SU-DHL-6 (cell line): ENCODE data around the gene PRKCA.
"Not testable (repeated sequence)": the region's sequence is repeated elsewhere in the genome, so short reads cannot be mapped to it uniquely, and the experiment has no call there.

Experiments used
- H2AFZ ChIP-seq: fragments of 200-600 bp; sonication (generic); 2 replicates; pipeline ENCODE4 v1.6.1; 2014; ENCODE audit warnings: low read depth, mild to moderate bottlenecking, moderate library complexity, mixed read lengths, antibody characterized with exemption, low read length; ENCODE audit not compliant: severe bottlenecking
- H3F3A ChIP-seq: fragments of 200-600 bp; shearing (Covaris generic); 2 replicates; pipeline ENCODE4 v1.6.0; 2016; ENCODE audit warnings: antibody characterized with exemption, mild to moderate bottlenecking; ENCODE audit not compliant: insufficient read depth
- H3K27ac ChIP-seq: fragments of 200-600 bp; sonication (generic); 2 replicates; pipeline ENCODE4 v1.5.1; 2016; ENCODE audit warnings: low read depth, mild to moderate bottlenecking, low read length, moderate library complexity, mixed read lengths
- H3K27me3 ChIP-seq: fragments of 200-600 bp; sonication (generic), shearing (Covaris generic); 2 replicates; pipeline ENCODE4 v1.6.0; 2014; ENCODE audit warnings: mild to moderate bottlenecking, low read length
- H3K36me3 ChIP-seq: fragments of 200-600 bp; sonication (generic); 2 replicates; pipeline ENCODE4 v1.6.1; 2014; ENCODE audit warnings: mild to moderate bottlenecking, low read length, mixed read lengths
- H3K4me2 ChIP-seq: fragments of 300-600, 200-600 bp; shearing (Covaris generic), sonication (generic); 2 replicates; pipeline ENCODE4 v1.6.0; 2014; ENCODE audit warnings: low read length, low read depth, mild to moderate bottlenecking; ENCODE audit not compliant: poor library complexity, severe bottlenecking
- H3K4me3 ChIP-seq: fragments of 200-600 bp; sonication (generic); 2 replicates; pipeline ENCODE4 v1.5.1; 2014; ENCODE audit warnings: antibody characterized with exemption, low read length, mild to moderate bottlenecking, mixed read lengths; ENCODE audit not compliant: insufficient read depth, poor library complexity, severe bottlenecking
- H3K79me2 ChIP-seq: fragments of 200-600 bp; sonication (generic); 2 replicates; pipeline ENCODE4 v1.6.1; 2014; ENCODE audit warnings: mild to moderate bottlenecking, low read length, moderate library complexity; ENCODE audit not compliant: insufficient read depth
- H3K9ac ChIP-seq: fragments of 200-600 bp; sonication (generic); 2 replicates; pipeline ENCODE4 v1.7.0; 2014; ENCODE audit warnings: mild to moderate bottlenecking, low read length
- H3K9me2 ChIP-seq: fragments of 200-600 bp; sonication (generic); replicated peaks from 2 replicates; pipeline ENCODE4 v1.6.1; 2014; ENCODE audit warnings: low read length; ENCODE audit not compliant: insufficient read depth
- H3K9me3 ChIP-seq: fragments of 200-600 bp; sonication (generic); 2 replicates; pipeline ENCODE4 v1.6.1; 2014; ENCODE audit warnings: low read length, mixed read lengths; ENCODE audit not compliant: insufficient read depth
- H4K20me1 ChIP-seq: fragments of 200-600 bp; sonication (generic); 2 replicates; pipeline ENCODE4 v1.6.1; 2014; ENCODE audit warnings: low read depth, mild to moderate bottlenecking, antibody characterized with exemption, low read length, moderate library complexity, mixed read lengths
- CTCF ChIP-seq: fragments of 200-600 bp; sonication (generic); IDR thresholded peaks from one replicate; pipeline ENCODE4 v1.5.1; 2017; ENCODE audit warnings: antibody characterized with exemption, mild to moderate bottlenecking, low read length, moderate library complexity; ENCODE audit not compliant: insufficient read depth, poor library complexity, severe bottlenecking
- EZH2phosphoT487 ChIP-seq: fragments of 200-600 bp; sonication (generic), shearing (Covaris generic); conservative IDR thresholded peaks from 2 replicates; pipeline ENCODE4 v1.6.1; 2018; ENCODE audit warnings: mild to moderate bottlenecking, antibody characterized with exemption, low read length, moderate library complexity, mixed read lengths

The PRKCA gene

GRCh38 chr17:66620528-66620927, 318.1 kb downstream of the PRKCA start:
- Histone ChIP-seq H3K27me3 (no peaks in the 10 kb centered on the region), H4K20me1 (no peaks in the 10 kb centered on the region), H3K9ac (no peak overlapping the region), H3K36me3 (no peaks in the 10 kb centered on the region), H3K4me2 (no peak overlapping the region), H3K9me3 (no peaks in the 10 kb centered on the region), H3K27ac (no peak overlapping the region), H3K9me2 (no peaks in the 10 kb centered on the region), H3K79me2 (peaks cover 53% of the 10 kb centered on the region), H2AFZ (no peak overlapping the region), H3K4me3 (no peak overlapping the region), H3F3A (peaks cover 4% of the 10 kb centered on the region; the same call in 1 of the 2 replicates)
- TF ChIP-seq EZH2phosphoT487 (no peak), CTCF (no peak)

- not testable (repeated sequence) for H3K27ac ChIP-seq, H4K20me1 ChIP-seq, H3K9me2 ChIP-seq, H3K9me3 ChIP-seq, H3K27me3 ChIP-seq, H3K36me3 ChIP-seq, H3K9ac ChIP-seq, H3K4me2 ChIP-seq, H3K4me3 ChIP-seq, H3F3A ChIP-seq, H2AFZ ChIP-seq
- peaks cover 42% of the 10 kb centered on the region for H3K79me2 ChIP-seq
These were observed 322.2 kb downstream of the PRKCA start for GRCh38 chr17:66624630-66625029.

GRCh38 chr17:66625311-66625767, 322.9 kb downstream of the PRKCA start:
- TF ChIP-seq EZH2phosphoT487 (no peak), CTCF (no peak)
- Histone ChIP-seq H2AFZ (no peak overlapping the region), H3K4me3 (no peak overlapping the region), H3K36me3 (no peaks in the 10 kb centered on the region), H3K27me3 (no peaks in the 10 kb centered on the region), H3K9me2 (no peaks in the 10 kb centered on the region), H3K27ac (no peak overlapping the region), H3K4me2 (no peak overlapping the region), H3F3A (peaks cover 4% of the 10 kb centered on the region; the same call in 1 of the 2 replicates), H4K20me1 (no peaks in the 10 kb centered on the region), H3K9ac (no peak overlapping the region), H3K79me2 (peaks cover 37% of the 10 kb centered on the region), H3K9me3 (no peaks in the 10 kb centered on the region)

- Histone ChIP-seq H3K27me3 (no peaks in the 10 kb centered on the region), H3K4me2 (no peak overlapping the region), H3K9me2 (no peaks in the 10 kb centered on the region), H3K79me2 (peaks cover 46% of the 10 kb centered on the region), H3F3A (peaks cover 4% of the 10 kb centered on the region; the same call in 1 of the 2 replicates), H2AFZ (no peak overlapping the region), H3K4me3 (no peak overlapping the region), H4K20me1 (no peaks in the 10 kb centered on the region), H3K9me3 (no peaks in the 10 kb centered on the region), H3K9ac (no peak overlapping the region), H3K36me3 (no peaks in the 10 kb centered on the region), H3K27ac (no peak overlapping the region)
- TF ChIP-seq CTCF (no peak), EZH2phosphoT487 (no peak)
These were observed 325.6 kb downstream of the PRKCA start for GRCh38 chr17:66627985-66628384.
